GM21576 (cell line): ENCODE measurements around the gene UBE2Q1.

Source experiments
- ATAC-seq: cut with Tn5 transposase; IDR thresholded peaks from one replicate; pipeline ENCODE4 v1.9.1; 2021; ENCODE audit warnings: mild to moderate bottlenecking, moderate library complexity; ENCODE audit not compliant: unreplicated experiment

Gene UBE2Q1

DNA sequence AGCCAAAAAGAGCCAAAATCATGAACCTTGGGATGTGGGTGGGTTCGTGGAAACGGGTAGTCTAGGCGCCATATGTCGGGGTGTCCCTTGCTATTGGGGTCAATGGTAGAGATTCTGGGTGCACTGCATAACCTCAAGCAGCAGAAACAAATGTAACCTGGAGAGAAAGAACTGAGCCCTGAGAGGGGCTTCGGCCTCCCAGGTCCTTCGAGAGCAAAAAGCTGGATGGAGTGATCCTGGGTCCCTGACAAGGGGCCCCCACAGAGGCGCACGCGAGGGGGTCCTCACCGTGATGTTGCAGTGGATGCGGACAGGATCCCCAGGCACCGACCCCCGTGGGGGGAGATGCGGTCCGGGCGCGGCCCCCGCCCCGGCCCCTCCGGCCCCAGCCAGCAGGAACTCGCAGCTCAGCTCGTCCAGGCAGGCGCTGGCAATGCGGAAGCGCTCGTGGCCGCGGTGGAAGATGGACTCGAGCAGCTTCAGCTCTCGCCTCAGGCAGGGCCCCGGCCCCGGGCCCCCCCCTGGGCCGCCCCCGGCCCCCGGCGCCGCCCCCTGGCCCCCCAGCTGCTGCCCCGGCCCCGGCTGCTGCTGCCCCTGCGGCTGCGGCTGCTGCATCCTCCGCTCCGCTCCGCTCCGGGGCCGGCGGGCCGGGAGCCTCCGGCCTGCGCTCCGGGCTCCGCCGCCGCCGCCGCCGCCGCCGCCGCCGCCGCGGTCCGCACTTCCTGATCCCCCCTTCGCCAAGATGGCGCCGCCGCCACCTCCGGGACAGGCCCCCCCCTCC, at the start of gene UBE2Q1:
UBE2Q1 (minus strand) TSS at position 724 of the 781 bp plus-strand sequence; CDS start at position 615, 109 bp downstream.
- ATAC-seq, result no peak

DNA sequence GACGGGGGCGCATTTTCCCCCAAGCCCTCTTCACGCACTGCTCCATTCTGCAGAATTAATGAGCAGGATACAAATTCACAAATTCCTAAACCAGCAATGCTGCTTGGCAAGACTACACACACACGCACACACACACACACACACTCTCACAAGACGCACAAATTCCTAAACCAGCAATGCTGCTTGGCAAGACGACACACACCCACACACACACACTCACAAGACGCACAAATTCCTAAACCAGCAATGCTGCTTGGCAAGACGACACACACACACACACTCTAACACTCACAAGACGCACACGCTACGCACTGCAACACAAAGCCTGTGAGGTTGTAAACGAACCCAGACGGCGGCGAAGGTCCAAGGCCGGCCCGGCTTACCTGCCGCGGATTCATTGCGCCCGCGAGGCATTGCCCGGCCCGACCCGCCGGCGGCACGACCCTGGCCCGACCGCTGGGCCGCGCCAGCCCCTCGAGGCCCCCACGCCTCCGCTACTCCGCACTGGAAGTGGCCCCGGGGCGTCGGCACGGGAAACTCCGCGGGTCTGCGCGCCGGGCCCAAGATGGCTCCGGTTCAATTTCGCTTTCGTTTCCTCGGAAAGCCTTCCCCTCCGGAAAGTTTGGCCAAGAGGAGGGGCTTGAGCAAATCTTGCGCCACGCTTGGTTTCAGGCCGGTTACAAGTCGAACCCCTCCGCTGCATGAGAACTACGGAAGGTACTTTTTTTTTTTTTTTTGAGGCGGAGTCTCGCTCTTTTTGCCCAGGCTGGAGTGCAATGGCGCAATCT, 49.3 kb upstream of the UBE2Q1 start, which contains the start of gene ADAR:
ADAR (minus strand) TSS at position 578 of the 788 bp plus-strand sequence; CDS start at position 398, 180 bp downstream.
- ATAC-seq, result peak; percentile 58

DNA sequence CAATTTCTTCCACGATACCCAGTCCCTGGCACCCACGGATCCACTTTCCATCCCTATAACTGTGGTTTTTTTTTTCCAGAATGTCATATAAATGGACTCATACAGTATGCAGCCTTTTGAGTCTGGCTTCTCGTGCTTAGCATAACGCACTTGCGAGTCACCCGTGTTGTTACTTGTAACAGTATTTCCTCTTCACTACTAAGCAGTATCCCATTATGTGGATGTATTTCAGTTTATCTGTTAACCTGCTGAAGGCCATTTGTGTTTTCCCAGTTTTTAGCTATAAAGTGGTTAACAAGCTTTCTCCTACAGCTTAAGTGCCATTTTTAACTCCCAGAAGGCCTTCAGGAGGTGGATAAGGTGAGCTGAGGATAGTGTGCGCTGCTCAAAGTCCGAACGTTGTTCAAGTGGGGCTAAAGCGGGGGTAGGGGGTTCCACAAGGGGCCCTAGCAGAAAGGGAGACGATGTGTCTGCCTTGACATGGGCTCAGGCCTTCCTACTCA, 48.7 kb upstream of the UBE2Q1 start:
- peak; percentile 12 for ATAC-seq

DNA sequence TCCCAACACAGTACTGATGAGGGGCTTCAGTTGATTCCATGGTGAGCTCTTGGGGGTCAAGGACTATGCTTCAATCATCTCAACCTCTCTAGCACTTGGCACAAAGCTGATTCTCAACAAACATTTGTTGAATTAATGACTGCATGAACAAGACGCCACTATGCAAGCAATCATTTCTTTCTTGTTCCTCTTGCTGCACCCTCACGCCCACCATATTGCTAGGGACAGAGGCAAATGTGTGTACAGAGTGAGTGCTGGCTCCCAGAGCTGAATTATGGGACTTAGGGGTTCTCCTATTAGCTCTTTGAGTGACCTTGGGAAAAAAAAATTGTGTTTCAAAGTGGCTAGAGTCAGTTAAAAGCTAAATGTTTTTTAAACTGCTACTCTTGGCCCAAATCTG, 47.1 kb upstream of the UBE2Q1 start:
- ATAC-seq, result no peak

DNA sequence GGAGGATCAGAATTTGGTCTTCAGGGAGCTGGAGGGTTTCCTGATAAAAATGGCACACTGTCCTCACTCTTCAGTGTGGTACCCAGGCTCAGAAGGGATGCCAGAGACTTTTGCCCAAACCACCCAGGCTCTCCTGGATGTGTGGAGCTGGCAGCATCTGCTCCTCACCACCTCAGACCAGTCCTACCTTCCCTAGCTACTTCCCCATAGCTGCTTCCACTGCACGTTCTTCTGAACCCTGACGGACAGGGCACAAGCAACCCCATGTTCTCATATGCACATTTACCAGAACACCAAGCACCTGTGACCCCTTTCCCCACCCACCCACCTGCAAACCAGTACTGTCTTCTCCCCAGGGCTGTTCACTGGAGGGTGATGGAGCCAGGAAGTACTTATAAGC, 44.9 kb upstream of the UBE2Q1 start:
- no peak for ATAC-seq

DNA sequence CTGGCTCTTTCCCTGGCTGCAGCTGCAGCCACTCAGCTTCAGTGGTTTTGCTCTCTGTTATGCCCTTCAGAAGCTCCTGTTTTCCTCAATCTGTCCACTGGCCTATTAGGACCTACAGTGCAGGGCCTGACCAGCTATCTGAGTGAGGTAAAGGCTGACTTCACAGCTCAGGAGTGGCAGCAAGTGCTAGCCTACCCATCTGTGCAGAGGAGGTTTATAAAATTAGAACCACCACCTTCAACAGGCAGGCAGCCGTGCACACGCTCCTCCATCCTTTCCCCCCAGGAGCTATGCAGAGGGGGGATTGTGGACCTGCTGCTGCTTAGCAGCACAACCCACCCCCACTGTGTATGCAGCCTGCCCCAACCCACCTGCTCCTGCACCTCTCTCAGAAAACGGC, 41.2 kb upstream of the UBE2Q1 start:
- ATAC-seq, result no peak

DNA sequence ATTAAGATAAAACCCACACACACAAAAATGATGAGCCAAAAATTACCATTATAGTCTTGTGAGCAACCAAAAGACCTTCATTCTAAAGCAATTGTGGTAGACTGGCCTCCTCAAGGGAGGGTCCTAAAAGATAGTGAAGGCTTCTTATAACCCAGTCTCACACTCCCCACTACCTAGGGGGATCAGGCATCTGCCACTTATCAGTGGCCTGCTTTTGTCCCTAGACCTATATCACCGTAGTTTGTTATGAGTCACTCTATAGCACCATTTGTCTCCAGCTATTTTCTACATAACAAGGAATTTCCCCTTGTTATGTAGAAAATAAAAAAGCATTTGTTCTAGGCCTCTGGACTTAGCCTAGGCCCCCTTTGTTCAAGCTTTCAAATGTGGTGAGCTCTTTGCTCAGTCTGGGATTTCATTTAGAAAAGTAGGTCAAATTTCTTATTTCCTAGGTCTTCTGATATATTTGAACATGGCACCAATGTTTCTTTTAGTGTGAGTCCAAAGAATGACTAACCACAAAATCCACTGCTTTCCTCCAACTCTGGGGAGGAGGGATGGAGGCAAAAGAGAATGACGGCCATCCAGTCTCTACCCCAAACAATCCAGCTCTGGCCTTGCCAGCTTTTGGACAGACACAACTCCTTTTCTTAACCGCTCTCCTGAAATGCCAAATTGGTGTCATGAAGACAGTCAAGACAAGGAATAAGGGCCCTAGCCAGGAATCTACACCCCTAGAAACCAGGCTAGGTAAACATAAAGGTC, 40.6 kb upstream of the UBE2Q1 start:
- no peak for ATAC-seq

DNA sequence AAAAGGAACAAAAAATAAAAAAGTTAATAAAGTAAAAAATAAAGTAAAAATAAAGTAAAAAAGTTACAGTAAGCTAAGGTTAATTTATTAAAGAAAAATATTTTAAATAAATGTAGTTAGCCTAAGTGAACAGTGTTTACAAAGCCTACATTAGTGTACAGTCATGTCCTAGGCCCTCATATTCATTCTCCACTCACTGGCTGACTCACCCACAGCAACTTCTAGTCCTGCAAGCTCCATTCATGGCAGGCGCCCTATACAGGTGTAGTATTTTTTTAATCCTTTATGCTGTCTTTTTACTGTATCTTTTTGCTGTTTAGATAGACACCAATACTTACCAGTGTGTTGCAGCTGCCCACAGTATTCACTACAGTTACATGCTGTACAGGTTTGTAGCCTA, 37.2 kb upstream of the UBE2Q1 start:
- no peak for ATAC-seq

DNA sequence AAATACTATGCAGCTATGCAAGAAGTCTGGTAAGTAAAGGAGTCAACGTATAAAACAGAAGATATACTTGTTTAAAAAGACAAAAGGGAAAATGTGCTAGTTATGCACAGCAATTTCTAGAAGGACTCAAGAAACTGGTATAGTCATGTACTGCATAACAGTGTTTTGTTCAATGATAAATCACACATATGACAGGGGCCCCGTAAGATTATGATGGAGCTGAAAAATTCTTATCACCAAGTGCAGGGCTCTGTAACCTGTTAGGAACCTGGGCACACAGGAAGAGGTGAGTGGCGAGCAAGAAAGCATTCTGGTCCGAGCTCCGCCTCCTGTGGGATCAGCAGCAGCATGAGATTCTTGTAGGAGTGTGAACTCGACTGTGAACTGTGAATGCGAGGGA, 36.3 kb upstream of the UBE2Q1 start:
- ATAC-seq, result no peak

DNA sequence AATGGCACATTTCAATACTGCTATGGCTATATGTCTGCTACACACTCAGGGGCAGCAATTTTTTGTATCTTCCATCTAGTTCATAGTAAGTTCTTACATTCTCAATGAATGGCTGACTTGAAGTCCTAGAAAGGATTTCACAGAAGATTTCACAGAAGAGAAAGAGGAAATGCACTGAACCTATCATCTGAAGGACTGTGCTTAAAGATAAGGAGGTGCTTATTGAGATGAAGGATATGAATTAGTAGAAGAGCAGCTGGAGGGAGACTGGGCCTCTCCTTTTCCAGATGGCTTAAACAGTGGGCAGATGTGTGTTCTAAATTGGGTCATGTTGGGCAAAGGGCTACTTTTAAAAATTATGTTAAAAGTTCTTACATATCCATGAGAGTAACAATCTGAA, 34.9 kb upstream of the UBE2Q1 start:
- no peak for ATAC-seq

DNA sequence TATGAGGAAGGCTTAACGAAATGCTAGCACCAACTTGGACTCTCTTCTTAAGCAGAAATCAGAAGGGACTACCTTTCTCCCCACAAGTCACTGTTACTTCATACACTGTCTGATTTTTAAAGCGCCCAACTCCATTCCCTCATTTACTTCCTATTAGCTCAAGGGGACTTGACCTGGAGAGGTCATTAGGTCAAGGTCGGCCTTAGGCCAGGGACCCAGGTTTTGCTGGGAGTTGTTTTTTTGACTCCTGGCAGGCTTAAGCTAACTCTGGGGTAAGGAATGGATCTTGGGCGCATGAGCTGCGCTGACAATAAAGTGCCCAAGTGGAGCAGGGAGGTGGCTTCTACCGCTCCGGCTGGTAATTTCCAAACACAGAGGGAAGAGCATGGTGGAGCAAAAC, 32.7 kb upstream of the UBE2Q1 start:
- no peak for ATAC-seq

DNA sequence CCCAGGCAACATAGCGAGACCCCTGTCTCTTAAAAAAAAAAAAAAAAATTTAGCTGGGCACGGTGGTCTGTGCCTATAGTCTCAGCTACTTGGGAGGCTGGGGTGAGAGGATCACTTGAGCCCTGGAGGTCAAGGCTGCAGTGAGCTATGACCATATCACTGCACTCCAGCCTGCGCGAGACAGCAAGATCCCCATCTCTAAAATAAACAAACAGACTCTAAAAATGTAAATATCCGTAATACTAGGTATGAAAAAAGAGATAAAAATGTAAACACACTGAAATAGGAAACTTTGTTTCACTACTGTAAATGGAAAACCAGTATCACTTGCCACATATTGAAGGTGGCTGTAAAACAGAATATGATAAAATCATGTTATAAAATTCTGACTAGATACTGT, 32.3 kb upstream of the UBE2Q1 start:
- ATAC-seq, result no peak

DNA sequence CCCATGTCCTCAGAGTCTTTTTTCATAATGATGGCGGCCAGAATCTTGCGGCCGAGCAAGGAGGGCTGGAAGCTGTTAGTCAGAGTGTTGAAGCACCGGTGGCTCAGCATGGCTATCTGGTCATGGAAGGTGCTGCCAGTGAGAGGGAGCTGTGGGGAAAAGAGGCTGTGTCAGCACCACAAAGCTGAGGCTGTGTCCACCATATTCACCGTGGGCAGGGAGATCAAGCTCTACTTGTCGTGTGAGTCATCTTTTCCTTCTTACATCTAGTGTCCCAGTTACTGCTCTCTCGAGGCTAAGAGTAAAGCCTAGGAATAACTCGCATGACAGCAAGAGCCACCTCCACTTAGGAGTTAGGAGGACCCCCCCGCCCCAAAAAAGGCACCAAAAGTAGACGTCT, 31.3 kb upstream of the UBE2Q1 start:
- no peak for ATAC-seq

DNA sequence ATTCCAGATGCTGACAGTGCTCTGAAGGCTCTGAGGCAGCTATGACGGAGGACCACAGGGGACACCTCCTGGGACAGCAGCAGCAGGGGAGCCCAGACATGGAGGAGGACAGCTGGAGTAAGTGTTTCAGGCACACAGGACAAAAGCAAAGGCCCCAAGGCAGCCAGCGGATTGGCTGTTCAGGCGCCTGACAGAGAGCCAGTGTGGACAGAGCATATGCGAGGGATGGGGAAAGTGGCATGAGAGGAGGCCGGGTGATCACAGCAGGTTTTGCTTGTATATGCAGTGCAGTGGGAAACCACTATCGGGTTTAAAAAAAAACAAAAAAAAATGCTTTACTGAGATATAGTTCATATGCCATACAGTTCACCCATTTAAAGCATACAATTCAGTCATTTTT, 28.2 kb upstream of the UBE2Q1 start:
- ATAC-seq, result no peak

DNA sequence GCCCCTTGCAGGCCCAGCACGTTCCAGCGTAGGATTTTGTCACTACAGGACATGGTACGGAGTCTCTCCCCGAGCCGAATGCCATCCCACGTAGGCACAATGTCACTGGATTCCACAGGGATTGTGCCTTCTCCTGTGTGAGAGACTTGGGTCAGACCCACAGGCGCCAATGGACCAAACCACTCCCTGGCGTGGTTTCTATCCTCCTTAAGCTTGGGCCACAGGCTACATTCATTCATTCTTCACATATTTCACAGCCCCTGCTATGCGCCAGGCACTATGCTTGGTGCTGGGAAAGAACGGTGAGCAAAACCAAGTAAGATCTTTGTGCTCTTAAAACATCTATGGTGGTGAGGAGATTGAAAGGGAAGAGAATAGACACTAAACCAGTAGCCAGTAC, 27.8 kb upstream of the UBE2Q1 start:
- no peak for ATAC-seq

DNA sequence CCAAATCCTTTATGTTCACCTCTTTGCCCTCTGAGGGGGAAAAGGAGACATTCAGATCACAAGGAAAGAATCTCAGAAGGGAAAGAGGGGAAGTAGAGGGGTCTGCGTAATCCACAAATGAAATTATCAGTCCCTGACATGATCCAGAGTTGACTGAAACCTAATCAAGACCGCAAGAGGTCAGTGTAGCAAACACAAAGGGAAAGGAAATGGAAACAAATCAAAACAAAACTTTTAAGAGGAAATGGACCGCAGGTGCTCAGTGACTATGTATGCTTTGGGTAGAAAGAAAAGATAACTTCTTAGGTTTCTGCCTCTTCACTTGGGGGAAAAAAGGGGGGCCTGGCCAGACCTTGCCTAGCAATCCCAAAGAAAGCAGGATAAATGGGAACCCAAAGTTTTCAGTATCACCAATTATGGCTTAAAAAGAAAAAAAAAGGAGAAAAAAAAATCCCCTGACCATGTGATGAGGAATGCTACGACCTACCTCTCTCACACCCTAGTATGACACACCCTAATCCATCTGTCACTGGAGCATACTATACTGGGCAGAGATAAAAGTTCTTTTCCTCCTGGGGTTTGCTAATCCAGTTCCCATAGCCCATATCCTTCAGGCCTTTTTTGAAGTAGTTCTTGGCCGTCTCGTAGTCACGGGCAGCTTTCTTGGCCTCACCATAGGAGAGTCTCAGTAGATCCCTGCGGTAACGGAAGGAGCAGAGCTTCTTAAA, 26.0 kb upstream of the UBE2Q1 start:
- no peak for ATAC-seq

DNA sequence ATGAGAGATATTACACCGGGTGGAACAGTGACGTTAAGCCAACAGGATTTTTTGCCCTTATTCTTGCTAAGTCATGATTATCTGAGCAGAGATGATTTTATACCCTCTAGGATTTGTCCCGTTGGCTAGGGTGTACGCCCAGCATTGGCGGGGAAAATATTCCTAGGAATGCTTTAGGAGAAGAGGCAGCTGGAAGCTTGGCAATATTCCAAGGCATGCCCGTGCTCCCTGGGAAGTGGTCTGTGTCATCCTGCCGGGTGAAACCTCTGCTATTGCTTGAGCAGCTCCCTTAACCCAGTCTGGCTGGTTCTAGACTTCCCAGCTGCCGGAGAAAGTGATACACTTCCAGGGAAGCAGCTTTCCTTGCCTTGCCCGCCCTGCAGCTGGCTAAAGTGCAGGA, 25.3 kb upstream of the UBE2Q1 start:
- ATAC-seq, result no peak

DNA sequence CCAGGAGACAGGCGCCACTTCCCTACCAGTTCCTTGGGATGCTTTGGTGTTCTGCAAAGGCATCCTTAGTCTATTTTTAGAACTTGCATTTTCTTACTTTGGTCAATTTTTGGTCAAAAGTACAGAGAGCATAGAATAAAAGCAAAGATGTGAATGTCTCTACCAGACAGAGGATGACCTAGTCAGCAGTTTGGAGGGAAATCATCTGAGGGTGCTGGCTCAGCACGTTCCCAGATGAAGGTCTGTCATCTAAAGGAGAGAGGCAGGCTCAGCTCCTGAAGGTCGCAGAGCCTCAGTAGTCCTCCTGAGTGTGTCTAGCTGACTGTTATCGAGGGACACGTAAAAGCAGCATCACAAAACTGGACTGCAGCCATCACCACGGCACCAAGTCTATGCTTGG, 24.4 kb upstream of the UBE2Q1 start:
- no peak for ATAC-seq

DNA sequence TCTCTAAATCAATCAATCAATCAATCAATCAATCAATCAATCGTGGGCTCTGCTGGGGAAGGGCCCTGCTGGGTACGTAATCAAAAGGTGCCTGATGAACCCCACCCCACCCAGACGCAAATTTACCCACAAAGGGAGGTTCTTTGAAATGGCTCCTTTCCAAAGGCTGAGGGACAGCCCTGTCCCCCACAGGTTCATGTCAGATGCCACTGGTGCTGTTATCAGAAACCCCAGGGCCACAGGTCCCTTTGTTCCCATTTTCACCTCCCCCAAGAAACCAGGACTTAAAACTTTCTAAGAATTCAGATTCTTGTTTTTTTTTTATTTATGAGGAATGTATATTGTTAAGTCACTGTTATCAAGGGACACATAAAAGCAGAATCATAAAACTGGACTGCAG, 23.3 kb upstream of the UBE2Q1 start:
- ATAC-seq, result no peak

DNA sequence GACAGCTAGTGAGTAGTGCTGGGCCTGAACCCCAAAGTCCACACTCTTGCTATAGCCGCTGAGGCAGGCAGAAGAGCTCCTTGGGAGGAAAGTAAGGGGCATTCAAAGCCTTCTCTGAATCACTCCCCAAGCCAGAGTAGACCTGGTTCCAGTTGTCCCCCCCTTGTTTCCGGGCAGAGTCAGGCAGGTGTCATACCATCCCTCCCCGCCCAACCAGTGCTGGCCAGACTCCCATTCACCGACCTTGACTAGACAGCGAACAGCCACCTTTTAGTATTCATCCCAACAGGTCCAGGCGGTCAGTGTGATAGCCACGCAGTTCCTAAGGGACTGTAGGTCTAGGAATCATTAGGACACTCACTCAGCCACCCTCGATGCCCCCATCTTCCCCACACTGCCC, 20.9 kb upstream of the UBE2Q1 start:
- no peak for ATAC-seq

DNA sequence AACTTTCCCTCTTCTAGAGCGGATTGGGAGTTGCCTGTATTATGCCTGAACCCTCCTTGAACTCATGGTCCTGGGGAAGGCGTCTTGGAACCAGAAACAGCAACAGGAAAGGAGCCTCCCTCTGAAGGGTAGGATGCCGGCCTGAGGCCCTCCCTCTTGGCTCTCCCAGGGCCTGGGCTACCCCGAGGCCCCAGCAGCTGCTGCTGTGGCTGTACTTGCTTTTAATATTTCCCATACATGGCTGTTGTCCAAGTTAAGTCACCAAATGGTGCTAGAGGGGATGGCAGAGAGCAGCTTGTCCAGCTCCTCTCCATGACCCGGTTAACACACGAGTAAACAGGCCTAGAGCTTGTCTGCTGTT, 19.6 kb upstream of the UBE2Q1 start:
- no peak for ATAC-seq
